GM18526 (cell line): Measurements from ENCODE around the gene TMEM63C.

Source experiments
- POLR2A ChIP-seq: IDR thresholded peaks from 3 replicates; pipeline ENCODE4 v1.6.1; 2011; ENCODE audit not compliant: insufficient read length; ENCODE audit errors: extremely low read depth

Gene TMEM63C

DNA sequence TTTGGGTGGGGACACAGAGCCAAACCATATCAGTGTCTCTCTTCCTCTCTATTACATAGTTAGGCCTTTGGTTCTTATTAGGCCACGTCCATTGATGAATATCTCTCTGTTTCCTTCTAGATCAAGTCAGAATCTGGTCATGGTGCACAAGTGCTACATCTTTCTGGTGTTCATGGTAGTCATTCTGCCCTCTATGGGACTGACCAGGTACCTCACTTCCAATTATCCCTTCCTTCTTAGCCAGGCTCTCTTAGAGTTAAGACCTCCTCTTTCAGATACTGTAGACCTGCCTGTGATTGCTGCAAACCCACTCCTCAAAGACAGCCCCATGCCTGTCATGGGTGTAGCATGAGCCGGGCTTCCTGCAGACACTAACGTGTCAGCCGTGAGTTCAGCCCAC, 64.2 kb downstream of the TMEM63C start:
- TF ChIP-seq POLR2A, result no peak

DNA sequence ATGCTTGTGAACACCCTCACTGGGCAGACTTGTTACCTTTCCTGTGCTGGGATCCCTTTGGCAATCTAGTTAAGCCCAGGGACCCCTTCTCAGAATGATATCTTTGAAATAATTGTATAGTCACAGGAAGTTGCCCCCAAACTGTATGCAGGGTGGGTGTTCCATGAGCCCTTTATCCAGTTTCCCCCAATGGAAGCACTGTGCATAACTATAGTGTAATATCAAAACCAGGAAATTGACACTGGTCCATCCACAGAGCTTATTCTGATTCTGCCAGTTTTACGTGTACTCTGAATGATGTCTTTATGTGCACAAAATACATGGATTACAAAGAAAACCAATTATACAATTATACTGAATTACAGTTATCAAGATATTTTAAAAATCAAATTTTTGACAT, 65.2 kb downstream of the TMEM63C start:
- no peak for TF ChIP-seq POLR2A

GRCh38 chr14:77248666-77249065, 67.1 kb downstream of the TMEM63C start:
- no peak for TF ChIP-seq POLR2A

- no peak for TF ChIP-seq POLR2A
These were observed 67.7 kb downstream of the TMEM63C start for GRCh38 chr14:77249286-77249685.

DNA sequence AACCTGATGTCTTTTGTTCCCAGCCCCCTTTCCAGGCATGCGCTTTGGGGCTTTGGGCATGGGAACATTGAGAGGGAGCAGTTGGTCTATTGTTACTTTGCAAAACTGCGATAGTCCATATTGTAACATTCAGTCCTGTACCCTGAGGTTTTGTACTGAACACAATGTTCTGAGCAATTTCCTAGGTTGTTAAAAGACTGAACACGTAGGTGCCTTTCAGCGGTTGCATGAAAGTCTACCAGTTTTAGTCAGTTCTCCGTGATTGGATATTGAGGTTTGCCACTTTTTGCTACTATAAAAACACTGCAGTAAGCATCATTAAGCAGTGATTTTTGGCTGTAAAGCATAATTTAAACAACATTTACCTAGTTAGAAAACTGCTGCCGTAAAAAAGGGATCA, 69.3 kb downstream of the TMEM63C start:
- no peak for TF ChIP-seq POLR2A

- TF ChIP-seq POLR2A, result no peak
These were observed 70.3 kb downstream of the TMEM63C start for GRCh38 chr14:77251870-77252269.

DNA sequence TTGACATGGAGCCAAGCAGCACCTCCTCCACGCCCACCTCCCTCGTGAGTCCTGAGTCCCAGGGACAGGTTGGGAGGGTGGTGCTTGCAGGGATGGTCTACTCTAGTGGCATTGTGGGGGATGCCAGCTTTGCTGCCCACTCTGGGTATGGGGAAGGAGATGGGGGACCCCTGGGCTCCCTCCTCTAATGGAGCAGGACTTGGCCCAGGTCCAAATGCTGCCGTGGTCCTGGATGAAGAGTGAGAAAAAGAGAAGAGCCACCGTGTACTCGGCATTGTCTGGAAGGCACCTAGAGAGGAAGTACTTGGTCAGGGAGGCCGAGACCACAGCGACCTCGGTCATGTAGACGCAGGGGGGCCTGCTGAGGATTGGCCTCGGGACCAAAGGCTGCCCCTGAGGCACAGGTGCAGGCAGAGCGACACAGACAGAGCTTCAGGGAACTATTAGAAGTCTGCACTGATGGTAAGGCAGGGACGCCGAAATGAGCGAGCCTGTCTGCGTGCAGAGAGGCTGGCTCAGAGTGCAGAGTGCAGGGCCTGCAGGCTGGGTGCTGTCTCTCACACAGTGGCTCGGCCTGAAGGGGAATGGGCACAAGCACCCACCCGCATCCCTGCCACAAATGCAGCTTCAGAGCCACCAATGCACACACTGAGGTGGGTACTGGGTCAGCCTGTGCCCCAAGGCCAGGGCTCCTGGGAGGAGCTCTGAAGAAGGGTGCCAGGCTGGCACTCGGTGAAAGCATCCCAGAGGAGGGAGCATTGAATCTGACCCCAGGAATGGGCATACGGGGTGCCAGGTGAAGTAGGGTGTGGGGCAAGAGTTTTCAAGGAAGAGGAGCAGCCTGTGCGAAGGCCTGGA, 72.0 kb downstream of the TMEM63C start:
- TF ChIP-seq POLR2A, result no peak

DNA sequence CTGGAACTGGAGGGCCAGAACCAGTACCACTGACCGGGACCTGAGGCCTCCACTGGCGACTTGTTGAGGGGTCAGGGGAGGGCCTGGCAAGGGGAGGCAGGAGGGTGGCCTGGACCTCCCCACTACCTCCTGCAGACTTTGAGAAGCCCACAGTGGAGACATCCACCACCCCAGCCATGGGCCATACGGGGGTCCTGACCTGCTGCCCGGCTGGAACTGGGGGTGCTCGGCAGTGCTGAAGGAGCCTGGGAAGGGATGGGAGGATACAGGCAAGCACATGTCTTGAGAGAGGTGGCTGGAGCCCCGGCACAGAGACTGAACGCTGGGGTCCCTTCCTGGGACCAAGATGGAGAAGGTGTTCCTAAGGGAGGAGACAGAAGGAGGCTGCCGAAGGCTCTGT, 75.1 kb downstream of the TMEM63C start:
- TF ChIP-seq POLR2A, result no peak

- no peak for TF ChIP-seq POLR2A
These were observed 76.1 kb downstream of the TMEM63C start for GRCh38 chr14:77257700-77258099.

DNA sequence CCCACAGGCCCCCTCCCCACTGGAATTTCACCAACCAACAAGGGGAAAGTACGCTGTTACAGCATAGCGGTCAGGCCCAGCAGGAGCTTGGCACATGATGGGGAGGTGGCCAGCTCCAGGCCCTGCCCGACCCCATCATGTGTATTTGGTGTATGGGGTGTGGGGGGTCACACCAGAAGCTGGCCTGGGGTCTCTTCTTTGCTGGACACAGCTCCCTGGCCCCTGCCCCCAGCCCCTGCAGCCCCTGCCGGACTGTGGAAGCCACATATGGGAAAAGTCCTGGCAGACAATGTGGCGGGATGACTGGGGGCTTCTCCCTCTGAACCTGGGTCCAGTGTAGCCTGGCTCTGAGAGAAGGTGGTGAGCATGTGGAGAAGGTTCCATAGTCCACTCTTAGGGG, 77.0 kb downstream of the TMEM63C start:
- TF ChIP-seq POLR2A, result no peak

DNA sequence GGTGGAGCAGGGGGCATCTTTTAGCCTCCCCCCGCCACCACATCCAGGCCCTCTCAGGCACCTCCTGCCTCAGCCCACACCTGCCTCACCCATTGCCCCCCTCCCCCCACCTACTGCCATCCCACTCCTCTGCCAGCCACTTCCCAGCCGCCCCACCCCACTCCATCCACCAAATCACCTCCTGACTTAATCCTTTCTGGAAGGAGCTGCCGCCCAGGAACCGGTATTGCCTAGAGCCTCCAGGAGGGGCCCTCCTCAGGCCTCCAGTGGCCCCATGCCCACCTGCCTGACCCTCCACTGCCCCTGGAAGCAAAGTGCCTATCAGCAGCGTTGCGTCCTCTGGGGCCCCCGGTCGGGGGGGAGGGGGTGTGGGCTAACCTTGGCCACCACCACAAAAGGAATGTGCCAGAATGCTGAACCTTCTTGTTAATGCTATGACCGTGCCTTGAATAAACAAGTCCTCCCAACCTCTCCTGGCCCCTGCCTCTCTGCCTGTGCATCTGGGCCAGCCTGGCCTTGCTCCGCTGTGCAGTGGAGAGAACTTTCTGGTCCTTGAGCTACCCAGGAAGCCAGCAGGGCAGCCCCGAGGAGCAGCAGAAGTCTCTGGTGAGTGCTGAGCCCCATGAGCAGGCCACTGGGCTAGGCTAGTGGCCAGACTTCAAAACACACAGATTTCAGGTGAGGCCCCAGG, 77.6 kb downstream of the TMEM63C start:
- TF ChIP-seq POLR2A, result no peak

DNA sequence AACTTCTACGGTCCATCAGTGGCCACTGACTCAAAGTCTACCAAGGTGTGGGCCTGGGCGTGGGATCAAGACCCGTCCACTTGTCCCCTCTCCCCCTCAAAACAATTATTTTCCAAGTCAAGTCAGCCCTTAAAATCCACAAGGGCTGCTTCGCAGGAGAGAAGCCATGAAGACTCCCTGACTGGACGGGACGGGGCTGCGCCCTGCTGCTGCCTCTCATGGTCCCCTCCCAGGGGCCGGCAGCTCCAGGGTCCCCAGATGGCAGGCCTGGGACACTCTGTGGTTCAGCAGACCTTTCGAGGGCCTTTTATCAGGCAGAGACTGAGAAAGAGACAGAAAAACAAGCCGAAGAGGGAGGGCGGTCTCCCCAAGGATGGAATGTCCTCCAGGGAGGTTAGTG, 78.6 kb downstream of the TMEM63C start:
- TF ChIP-seq POLR2A, result no peak

GRCh38 chr14:77260631-77261030, 79.0 kb downstream of the TMEM63C start:
- TF ChIP-seq POLR2A, result no peak

- no peak for TF ChIP-seq POLR2A
These were observed 83.0 kb downstream of the TMEM63C start for GRCh38 chr14:77264466-77265186.

DNA sequence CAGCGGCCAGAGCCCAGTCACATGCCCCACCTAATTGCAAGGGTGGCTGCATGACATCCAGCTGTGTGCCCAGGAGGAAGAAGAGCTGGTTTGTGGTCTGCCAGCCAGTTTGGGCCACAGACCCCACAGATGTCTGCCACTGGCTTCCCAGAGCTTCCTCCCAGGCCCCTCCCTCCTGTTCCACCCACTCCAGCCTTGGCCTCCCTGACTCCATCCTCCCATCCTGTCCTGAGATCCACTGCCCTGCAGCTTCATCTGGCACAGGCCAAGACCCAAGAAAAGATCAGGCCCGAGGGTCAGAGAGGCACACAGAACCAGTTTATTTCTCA, 83.6 kb downstream of the TMEM63C start:
- TF ChIP-seq POLR2A, result no peak

- no peak for TF ChIP-seq POLR2A
These were observed 84.2 kb downstream of the TMEM63C start for GRCh38 chr14:77265561-77266335.

GRCh38 chr14:77266336-77266735, 84.7 kb downstream of the TMEM63C start:
- TF ChIP-seq POLR2A, result no peak
